ENCODE results near the gene FBRSL1.

- TF ChIP-seq CTCF (IDR thresholded peaks at IDR 0.05) (no peak), EZH2 (IDR thresholded peaks at IDR 0.05; ENCODE audit: borderline replicate concordance, insufficient read depth, low read depth, low read length, poor library complexity, severe bottlenecking) (no peak)
Observed at GRCh38 chr12:132482771-132483170, 7.2 kb upstream of the FBRSL1 start.
